HCT116 (cell line): ENCODE measurements around the gene ETS1. TPM values are rescaled to one million over a fixed set of nuclear protein-coding genes. Genes with fewer than 3 reads are reported as not detected.

Experiments used
- ATAC-seq: fragments of 200-7000 bp; cut with Tn5 transposase; 2 replicates; pipeline ENCODE4 v1.9.1; 2020; ENCODE audit warnings: mild to moderate bottlenecking, moderate library complexity
- BruUV-seq: library from RNA; stranded (reverse); fragments of 400-500 nt; replicated peaks from 2 replicates; lab custom pipeline; 2021; lab: Mats Ljungman, UMichigan
- CTCF ChIA-PET: fragments of 300-600 bp; sonication (Branson Sonifier 250); formaldehyde crosslinking; loops from one replicate; lab custom pipeline; 2021; ENCODE audit warnings: antibody characterized with exemption; lab: Charles Lee
- POLR2A ChIA-PET: fragments of 300-600, 350-600 bp; sonication (Branson Sonifier 250); formaldehyde crosslinking; loops from one replicate; lab custom pipeline; 2021; ENCODE audit warnings: antibody characterized with exemption; lab: Charles Lee
- RAD21 ChIA-PET, 2 experiments: fragments of 300-600 bp; sonication (Branson Sonifier 250); formaldehyde crosslinking; loops; one replicate each; lab custom pipeline; 2023; ENCODE audit warnings: low total read pairs in 2 of 2; ENCODE audit not compliant: uncharacterized antibody in 2 of 2, unreplicated experiment in 2 of 2, low non-redundant PET in 1 of 2; lab: Charles Lee
- DNase-seq: peaks from one replicate; pipeline ENCODE4 v3.0.0-alpha.2; 2010; ENCODE audit warnings: low read depth, low spot score
- H2AFZ ChIP-seq: fragments of 200-600 bp; shearing (Covaris generic), sonication (generic); 2 replicates; pipeline ENCODE4 v1.6.1; 2017; ENCODE audit warnings: low read depth, mixed run types, mixed read lengths, antibody characterized with exemption, low read length; ENCODE audit not compliant: poor library complexity, severe bottlenecking
- H3K27ac ChIP-seq: 2 replicates; pipeline ENCODE4 v1.5.1; 2012; ENCODE audit warnings: low read depth, low read length
- H3K27me3 ChIP-seq: fragments of 200-600 bp; sonication (generic); 2 replicates; pipeline ENCODE4 v1.6.1; 2016; ENCODE audit warnings: mixed run types, low read length, mixed read lengths; ENCODE audit not compliant: insufficient read depth
- H3K36me3 ChIP-seq, 2 experiments: fragments of 200-500 bp in 1 of 2; fragments of 200-600 bp in 1 of 2; sonication (Bioruptor generic) in 1 of 2; sonication (generic) in 1 of 2; 2 replicates each; pipeline versions ENCODE4 v1.5.1 to v1.6.1; 2014 to 2016; ENCODE audit warnings: low read length in 2 of 2, inconsistent platforms in 1 of 2, mixed read lengths in 1 of 2, mixed run types in 1 of 2; ENCODE audit not compliant: insufficient read depth in 2 of 2, control insufficient read depth in 1 of 2
- H3K4me1 ChIP-seq, 2 experiments: fragments of 200-600 bp in 1 of 2; sonication (generic) in 1 of 2; 2 replicates each; pipeline versions ENCODE4 v1.5.1 to v1.6.1; 2012 to 2017; ENCODE audit warnings: low read length in 2 of 2, inconsistent platforms in 1 of 2, mild to moderate bottlenecking in 1 of 2, mixed read lengths in 1 of 2, mixed run types in 1 of 2, moderate library complexity in 1 of 2; ENCODE audit not compliant: insufficient read depth in 2 of 2, control insufficient read depth in 1 of 2
- H3K4me2 ChIP-seq: fragments of 200-600 bp; sonication (generic); 2 replicates; pipeline ENCODE4 v1.6.1; 2017; ENCODE audit warnings: mixed run types, low read length, mixed read lengths
- H3K4me3 ChIP-seq, 2 experiments: fragments of 200-600 bp in 1 of 2; sonication (generic) in 1 of 2; replicated peaks in 1 of 2; 2 replicates each; pipeline ENCODE4 v1.5.1; 2011 to 2016; ENCODE audit warnings: low read length in 2 of 2, control low read depth in 1 of 2, low read depth in 1 of 2, mild to moderate bottlenecking in 1 of 2, mixed read lengths in 1 of 2, mixed run types in 1 of 2
- H3K79me2 ChIP-seq: fragments of 200-600 bp; sonication (generic); 2 replicates; pipeline ENCODE4 v1.6.1; 2017; ENCODE audit warnings: mild to moderate bottlenecking, mixed run types, low read length, moderate library complexity, mixed read lengths; ENCODE audit not compliant: insufficient read depth
- H3K9ac ChIP-seq: fragments of 200-600 bp; sonication (generic); 2 replicates; pipeline ENCODE4 v1.6.1; 2016; ENCODE audit warnings: low read length, mixed read lengths
- H3K9me2 ChIP-seq: fragments of 200-600 bp; sonication (generic), shearing (Covaris generic); 2 replicates; pipeline ENCODE4 v1.6.1; 2017; ENCODE audit warnings: mixed run types, mild to moderate bottlenecking, moderate library complexity; ENCODE audit not compliant: insufficient read depth
- H3K9me3 ChIP-seq, 2 experiments: fragments of 200-500 bp in 1 of 2; fragments of 200-600 bp in 1 of 2; sonication (Bioruptor generic) in 1 of 2; sonication (generic) in 1 of 2; 2 replicates each; pipeline ENCODE4 v1.6.1; 2014 to 2017; ENCODE audit warnings: low read length in 2 of 2, mixed read lengths in 2 of 2, inconsistent platforms in 1 of 2, low read depth in 1 of 2, mild to moderate bottlenecking in 1 of 2, mixed run types in 1 of 2, moderate library complexity in 1 of 2; ENCODE audit not compliant: control insufficient read depth in 1 of 2, insufficient read depth in 1 of 2
- H4K20me1 ChIP-seq: fragments of 200-600 bp; sonication (generic), shearing (Covaris generic); 2 replicates; pipeline ENCODE4 v1.6.1; 2017; ENCODE audit warnings: mixed run types, mild to moderate bottlenecking, moderate library complexity; ENCODE audit not compliant: insufficient read depth
- CBX3 ChIP-seq: IDR thresholded peaks from 2 replicates; pipeline ENCODE4 v1.6.1; 2012; ENCODE audit warnings: low read depth
- EGR1 ChIP-seq: IDR thresholded peaks from 2 replicates; pipeline ENCODE4 v1.6.1; 2012; ENCODE audit warnings: low read depth
- ELF1 ChIP-seq: IDR thresholded peaks from 2 replicates; pipeline ENCODE4 v1.6.1; 2012; ENCODE audit warnings: low read depth, borderline replicate concordance
- EZH2phosphoT487 ChIP-seq: fragments of 200-600 bp; IDR thresholded peaks from 2 replicates; pipeline ENCODE4 v1.6.1; 2018; ENCODE audit warnings: antibody characterized with exemption, borderline replicate concordance
- FOSL1 ChIP-seq: IDR thresholded peaks from 2 replicates; pipeline ENCODE4 v1.6.1; 2012; ENCODE audit warnings: low read depth
- JUND ChIP-seq: IDR thresholded peaks from 2 replicates; pipeline ENCODE4 v1.6.1; 2012
- POLR2AphosphoS5 ChIP-seq: IDR thresholded peaks from 2 replicates; pipeline ENCODE4 v1.6.1; 2011; ENCODE audit warnings: mild to moderate bottlenecking, low read depth, low read length, moderate library complexity
- RAD21 ChIP-seq: IDR thresholded peaks from 2 replicates; pipeline ENCODE4 v1.6.1; 2012; ENCODE audit warnings: low read depth, mild to moderate bottlenecking
- SP1 ChIP-seq: IDR thresholded peaks from 2 replicates; pipeline ENCODE4 v1.6.1; 2012; ENCODE audit warnings: low read depth
- SRF ChIP-seq: IDR thresholded peaks from 2 replicates; pipeline ENCODE4 v1.6.1; 2012; ENCODE audit warnings: low read depth
- TCF7L2 ChIP-seq: IDR thresholded peaks from 2 replicates; pipeline ENCODE4 v1.7.0; 2011; ENCODE audit warnings: borderline replicate concordance, inconsistent platforms; ENCODE audit not compliant: insufficient read depth, insufficient read length; ENCODE audit errors: extremely low read depth
- ZFX ChIP-seq: fragments of 450-650 bp; IDR thresholded peaks from 2 replicates; pipeline ENCODE4 v1.6.1; 2017
- ZNF274 ChIP-seq: fragments of 200-500 bp; sonication (Bioruptor generic); IDR thresholded peaks from 2 replicates; pipeline ENCODE4 v1.6.1; 2014; ENCODE audit warnings: mild to moderate bottlenecking, low read depth, low read length, inconsistent platforms
- intact Hi-C: fragments of 100-400 bp; cut with micrococcal nuclease; formaldehyde crosslinking; loops from 2 replicates; pipeline ENCODE4 v1.10.0; 2022
- total RNA-seq: library from RNA; stranded (reverse); gene quantifications from one replicate; pipeline ENCODE4 v1.2.1, GENCODE V29; 2021; ENCODE audit not compliant: unreplicated experiment
- TF ChIP-seq, protein P1 (sequence below): IDR thresholded peaks from 2 replicates; pipeline ENCODE4 v1.6.1; 2011; ENCODE audit warnings: mild to moderate bottlenecking, low read length, moderate library complexity; ENCODE audit not compliant: insufficient replicate concordance; ENCODE audit errors: extremely low read depth
- TF ChIP-seq, protein P2 (sequence below), 3 experiments: fragments of 200-600 bp in 1 of 3; sonication (generic) in 1 of 3; IDR thresholded peaks in 2 of 3; conservative IDR thresholded peaks in 1 of 3; 2 replicates each; pipeline ENCODE4 v1.5.1; 2012 to 2017; ENCODE audit warnings: low read depth in 2 of 3, low read length in 2 of 3, antibody characterized with exemption in 1 of 3, borderline replicate concordance in 1 of 3, control low read depth in 1 of 3, mild to moderate bottlenecking in 1 of 3, mixed read lengths in 1 of 3, mixed run types in 1 of 3, moderate library complexity in 1 of 3; ENCODE audit not compliant: insufficient read depth in 1 of 3

The ETS1 gene
- total RNA-seq, 1 experiment from 2014 or later: 9.2 TPM

DNA sequence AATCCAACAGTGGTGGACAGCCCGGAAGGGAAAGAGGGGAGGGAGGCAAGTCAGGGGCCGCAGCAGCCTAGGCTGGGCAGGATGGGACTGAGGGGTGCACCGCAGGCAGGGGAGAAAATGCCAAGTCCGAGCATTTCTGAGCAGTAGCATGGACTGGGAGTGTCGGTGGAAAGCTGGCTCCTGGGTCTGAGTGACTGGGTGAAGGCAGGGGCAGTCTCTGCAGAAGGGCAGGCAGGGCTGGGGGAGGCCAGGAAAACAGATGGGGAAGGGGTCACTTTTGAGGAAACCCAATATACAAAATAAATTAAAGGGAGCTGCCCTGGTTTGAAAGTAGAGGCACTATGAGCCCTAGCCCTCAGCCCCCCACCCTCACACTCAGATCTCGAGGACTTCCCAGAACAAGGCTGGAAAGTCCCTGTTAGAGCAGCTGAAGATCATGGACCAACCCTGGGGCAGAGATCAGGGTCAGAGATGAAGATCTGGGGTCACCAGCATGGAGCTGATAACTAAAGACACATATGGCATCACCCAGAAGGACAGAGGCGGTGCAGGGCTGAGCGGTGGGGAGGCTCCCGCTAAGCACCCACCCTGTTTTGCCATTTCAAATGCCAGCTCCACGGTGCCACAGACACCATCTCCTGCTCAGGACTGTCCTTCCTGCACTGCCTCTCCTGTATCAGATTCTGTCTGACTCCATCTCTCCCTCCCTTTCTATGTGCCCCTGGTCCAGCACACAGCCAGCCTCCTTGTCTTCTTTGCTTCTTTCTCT lies 32.4 kb upstream of the ETS1 start:
- H3K9me3 ChIP-seq: no peaks in the 10 kb centered on the region
- CTCF ChIA-PET: interaction anchor here (1.2 kb wide), 1 partner anchor 11 kb away, joined by 3 read pairs; no protein-coding TSS in a partner anchor
- H4K20me1 ChIP-seq: no peaks in the 10 kb centered on the region
- BruUV-seq: no TSS peak
- ATAC-seq (no peak; the same call in 1 of the 2 replicates), DNase-seq (no peak)
- no peak overlapping the region for H3K9ac ChIP-seq
- H3K4me2 ChIP-seq: no peak overlapping the region
- H3K36me3 ChIP-seq: no peaks in the 10 kb centered on the region
- H2AFZ ChIP-seq: no peak overlapping the region
- POLR2A ChIA-PET: no interaction called here
- no peaks in the 10 kb centered on the region for H3K4me1 ChIP-seq
- H3K27ac ChIP-seq: no peak overlapping the region
- TF ChIP-seq EZH2phosphoT487 (no peak), FOSL1 (no peak), RAD21 (no peak), SRF (no peak), EGR1 (no peak), SP1 (no peak), ZFX (no peak), TCF7L2 (no peak), POLR2AphosphoS5 (no peak), ELF1 (no peak), JUND (no peak), ZNF274 (no peak), CBX3 (no peak)
- TF ChIP-seq, protein P1, sequence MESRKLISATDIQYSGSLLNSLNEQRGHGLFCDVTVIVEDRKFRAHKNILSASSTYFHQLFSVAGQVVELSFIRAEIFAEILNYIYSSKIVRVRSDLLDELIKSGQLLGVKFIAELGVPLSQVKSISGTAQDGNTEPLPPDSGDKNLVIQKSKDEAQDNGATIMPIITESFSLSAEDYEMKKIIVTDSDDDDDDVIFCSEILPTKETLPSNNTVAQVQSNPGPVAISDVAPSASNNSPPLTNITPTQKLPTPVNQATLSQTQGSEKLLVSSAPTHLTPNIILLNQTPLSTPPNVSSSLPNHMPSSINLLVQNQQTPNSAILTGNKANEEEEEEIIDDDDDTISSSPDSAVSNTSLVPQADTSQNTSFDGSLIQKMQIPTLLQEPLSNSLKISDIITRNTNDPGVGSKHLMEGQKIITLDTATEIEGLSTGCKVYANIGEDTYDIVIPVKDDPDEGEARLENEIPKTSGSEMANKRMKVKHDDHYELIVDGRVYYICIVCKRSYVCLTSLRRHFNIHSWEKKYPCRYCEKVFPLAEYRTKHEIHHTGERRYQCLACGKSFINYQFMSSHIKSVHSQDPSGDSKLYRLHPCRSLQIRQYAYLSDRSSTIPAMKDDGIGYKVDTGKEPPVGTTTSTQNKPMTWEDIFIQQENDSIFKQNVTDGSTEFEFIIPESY: no peak
- TF ChIP-seq, protein P2, sequence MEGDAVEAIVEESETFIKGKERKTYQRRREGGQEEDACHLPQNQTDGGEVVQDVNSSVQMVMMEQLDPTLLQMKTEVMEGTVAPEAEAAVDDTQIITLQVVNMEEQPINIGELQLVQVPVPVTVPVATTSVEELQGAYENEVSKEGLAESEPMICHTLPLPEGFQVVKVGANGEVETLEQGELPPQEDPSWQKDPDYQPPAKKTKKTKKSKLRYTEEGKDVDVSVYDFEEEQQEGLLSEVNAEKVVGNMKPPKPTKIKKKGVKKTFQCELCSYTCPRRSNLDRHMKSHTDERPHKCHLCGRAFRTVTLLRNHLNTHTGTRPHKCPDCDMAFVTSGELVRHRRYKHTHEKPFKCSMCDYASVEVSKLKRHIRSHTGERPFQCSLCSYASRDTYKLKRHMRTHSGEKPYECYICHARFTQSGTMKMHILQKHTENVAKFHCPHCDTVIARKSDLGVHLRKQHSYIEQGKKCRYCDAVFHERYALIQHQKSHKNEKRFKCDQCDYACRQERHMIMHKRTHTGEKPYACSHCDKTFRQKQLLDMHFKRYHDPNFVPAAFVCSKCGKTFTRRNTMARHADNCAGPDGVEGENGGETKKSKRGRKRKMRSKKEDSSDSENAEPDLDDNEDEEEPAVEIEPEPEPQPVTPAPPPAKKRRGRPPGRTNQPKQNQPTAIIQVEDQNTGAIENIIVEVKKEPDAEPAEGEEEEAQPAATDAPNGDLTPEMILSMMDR (IDR thresholded peaks at IDR 0.05 in 2 of 3, conservative IDR thresholded peaks at IDR 0.05 in 1 of 3; ENCODE audit: borderline replicate concordance in 1 of 3, insufficient read depth in 1 of 3, low read depth in 2 of 3, low read length in 2 of 3): no peak
- peaks cover 51% of the 10 kb centered on the region for H3K27me3 ChIP-seq
- no peak overlapping the region for H3K4me3 ChIP-seq
- H3K9me2 ChIP-seq: no peaks in the 10 kb centered on the region
- RAD21 ChIA-PET: no interaction called here
- H3K79me2 ChIP-seq: no peaks in the 10 kb centered on the region
- intact Hi-C loops: no loop called here
